OCI-LY7 (cell line): Measurements from ENCODE around the gene ATP11A. TPM values are rescaled to one million over a fixed set of nuclear protein-coding genes. Genes with fewer than 3 reads are reported as not detected.

ENCODE experiments used
- BruUV-seq: library from RNA; stranded (reverse); fragments of 400-500 nt; replicated peaks from 2 replicates; lab custom pipeline; 2021; lab: Mats Ljungman, UMichigan
- CTCF ChIA-PET: fragments of 300-600 bp; sonication (Branson Sonifier 250); formaldehyde crosslinking; loops from one replicate; lab custom pipeline; 2022; ENCODE audit warnings: antibody characterized with exemption; ENCODE audit not compliant: unreplicated experiment; lab: Charles Lee
- POLR2A ChIA-PET: fragments of 300-600 bp; sonication (Branson Sonifier 250); formaldehyde crosslinking; loops from one replicate; lab custom pipeline; 2022; ENCODE audit warnings: antibody characterized with exemption; lab: Charles Lee
- DNase-seq: peaks from one replicate; pipeline ENCODE4 v3.0.0-alpha.2; 2015; ENCODE audit warnings: low spot score
- H2AFZ ChIP-seq: fragments of 200-600 bp; sonication (generic), shearing (Covaris generic); 2 replicates; pipeline ENCODE4 v1.6.1; 2014; ENCODE audit warnings: mild to moderate bottlenecking, antibody characterized with exemption, low read length, moderate library complexity
- H3K27ac ChIP-seq: fragments of 200-600 bp; sonication (generic); 2 replicates; pipeline ENCODE4 v1.5.1; 2014; ENCODE audit warnings: mixed run types, low read depth, mild to moderate bottlenecking, moderate library complexity, low read length, inconsistent platforms; ENCODE audit not compliant: poor library complexity, severe bottlenecking
- H3K36me3 ChIP-seq: fragments of 200-600 bp; sonication (generic); 2 replicates; pipeline ENCODE4 v1.6.1; 2014; ENCODE audit warnings: mild to moderate bottlenecking, antibody characterized with exemption, low read length, moderate library complexity, mixed read lengths; ENCODE audit not compliant: insufficient read depth
- H3K4me1 ChIP-seq: fragments of 200-600 bp; sonication (generic); 2 replicates; pipeline ENCODE4 v1.5.1; 2014; ENCODE audit warnings: mild to moderate bottlenecking, low read length; ENCODE audit not compliant: insufficient read depth, poor library complexity, severe bottlenecking
- H3K4me2 ChIP-seq: fragments of 200-600 bp; sonication (generic); 2 replicates; pipeline ENCODE4 v1.6.1; 2014; ENCODE audit warnings: mild to moderate bottlenecking, low read length
- H3K4me3 ChIP-seq: fragments of 200-600 bp; sonication (generic); 2 replicates; pipeline ENCODE4 v1.5.1; 2014; ENCODE audit warnings: mild to moderate bottlenecking, low read depth, low read length; ENCODE audit not compliant: poor library complexity, severe bottlenecking
- H3K79me2 ChIP-seq: fragments of 200-600 bp; sonication (generic); 2 replicates; pipeline ENCODE4 v1.6.1; 2016; ENCODE audit warnings: low read depth, mild to moderate bottlenecking, low read length, moderate library complexity, mixed read lengths; ENCODE audit not compliant: insufficient read depth
- H3K9me2 ChIP-seq: fragments of 200-600 bp; sonication (generic); 2 replicates; pipeline ENCODE4 v1.6.1; 2016; ENCODE audit warnings: mild to moderate bottlenecking, low read length, mixed read lengths; ENCODE audit not compliant: insufficient read depth
- H3K9me3 ChIP-seq: fragments of 200-600 bp; sonication (generic); 2 replicates; pipeline ENCODE4 v1.6.1; 2014; ENCODE audit warnings: mild to moderate bottlenecking, mixed run types, low read length, mixed read lengths
- H4K20me1 ChIP-seq: fragments of 200-600 bp; sonication (generic); 2 replicates; pipeline ENCODE4 v1.6.1; 2014; ENCODE audit warnings: mild to moderate bottlenecking, antibody characterized with exemption, low read length, moderate library complexity, mixed read lengths; ENCODE audit not compliant: insufficient read depth
- CTCF ChIP-seq: fragments of 200-600 bp; sonication (generic); conservative IDR thresholded peaks from 2 replicates; pipeline ENCODE4 v1.5.1; 2014; ENCODE audit warnings: mild to moderate bottlenecking, antibody characterized with exemption, low read length, moderate library complexity, mixed read lengths
- EZH2phosphoT487 ChIP-seq: fragments of 200-600 bp; sonication (generic); IDR thresholded peaks from 2 replicates; pipeline ENCODE4 v1.6.1; 2018; ENCODE audit warnings: low read depth, borderline replicate concordance, mild to moderate bottlenecking, mixed run types, antibody characterized with exemption, low read length, moderate library complexity, mixed read lengths
- intact Hi-C: fragments of 100-400 bp; cut with micrococcal nuclease; formaldehyde crosslinking; loops from one replicate; pipeline ENCODE4 v1.10.0; 2022; ENCODE audit not compliant: unreplicated experiment
- total RNA-seq, 2 experiments: library from RNA; depleted of rRNA in 1 of 2; stranded (reverse); fragments of >200 nt in 1 of 2; shearing (Covaris generic) in 1 of 2; gene quantifications; 2 replicates each; pipeline ENCODE4 v1.2.3, GENCODE V29; 2014 to 2022

ATP11A gene
- total RNA-seq, 2 experiments from 2014 or later, result 8.8 to 23.1 TPM

GRCh38 chr13:112881656-112882554 is 192.1 kb downstream of the ATP11A start:
- CTCF ChIA-PET, result no interaction called here
- Histone ChIP-seq H3K27ac (no peak overlapping the region), H4K20me1 (no peaks in the 10 kb centered on the region)

DNA sequence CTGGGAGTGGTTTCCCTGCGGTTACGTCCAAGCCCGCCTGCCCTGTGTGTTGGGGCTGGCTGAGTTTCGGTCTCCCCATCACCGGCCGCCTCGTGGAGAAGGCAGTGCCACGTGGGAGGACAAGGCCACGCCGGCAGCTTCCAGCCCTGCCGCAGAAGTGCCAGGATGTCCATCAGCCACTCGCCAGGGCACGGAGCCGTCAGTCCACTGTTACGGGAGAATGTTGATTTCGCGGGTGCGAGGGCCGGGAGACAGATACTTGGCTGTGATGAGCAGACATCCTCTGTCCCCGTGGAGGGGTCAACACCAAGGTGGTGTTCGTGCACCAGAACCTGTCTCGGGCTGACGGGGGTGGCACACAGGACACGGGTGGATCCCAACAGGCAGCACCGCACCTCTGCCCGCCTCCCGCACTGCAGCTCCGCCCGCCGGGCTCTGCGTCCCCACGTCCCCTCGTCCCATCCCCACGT is 192.8 kb downstream of the ATP11A start:
- Histone ChIP-seq H3K4me1 (no peaks in the 10 kb centered on the region), H3K4me2 (no peak overlapping the region), H3K36me3 (no peaks in the 10 kb centered on the region), H3K27ac (no peak overlapping the region), H3K9me2 (no peaks in the 10 kb centered on the region), H2AFZ (no peak overlapping the region), H3K79me2 (no peaks in the 10 kb centered on the region), H3K9me3 (no peaks in the 10 kb centered on the region), H4K20me1 (no peaks in the 10 kb centered on the region), H3K4me3 (no peak overlapping the region)
- CTCF ChIA-PET, result no interaction called here
- TF ChIP-seq EZH2phosphoT487 (no peak), CTCF (no peak)
- intact Hi-C loops, result no loop called here
- no TSS peak for BruUV-seq
- no peak for DNase-seq
- POLR2A ChIA-PET, result no interaction called here

More at GRCh38 chr13:112881656-112882554, 192.1 kb downstream of the ATP11A start:
- POLR2A ChIA-PET, result no interaction called here
- Histone ChIP-seq H3K36me3 (no peaks in the 10 kb centered on the region), H3K9me3 (no peaks in the 10 kb centered on the region), H2AFZ (no peak overlapping the region), H3K4me2 (no peak overlapping the region), H3K79me2 (no peaks in the 10 kb centered on the region), H3K4me3 (no peak overlapping the region), H3K4me1 (no peaks in the 10 kb centered on the region), H3K9me2 (no peaks in the 10 kb centered on the region)
- no TSS peak for BruUV-seq
- no peak for DNase-seq
- TF ChIP-seq CTCF, result no peak
- no peak for TF ChIP-seq EZH2phosphoT487
- intact Hi-C loops, result no loop called here
